GM12874 (cell line): ENCODE results near the gene EIF4A3.

Experiments used
- TF ChIP-seq, protein P1 (sequence below): IDR thresholded peaks from 2 replicates; pipeline ENCODE4 v1.5.1; 2011; ENCODE audit warnings: low read depth, mild to moderate bottlenecking, control low read depth, low read length, moderate library complexity; ENCODE audit not compliant: insufficient read depth

The EIF4A3 gene

GRCh38 chr17:80145076-80146075 lies 1.6 kb downstream of the EIF4A3 start:
- TF ChIP-seq, protein P1, sequence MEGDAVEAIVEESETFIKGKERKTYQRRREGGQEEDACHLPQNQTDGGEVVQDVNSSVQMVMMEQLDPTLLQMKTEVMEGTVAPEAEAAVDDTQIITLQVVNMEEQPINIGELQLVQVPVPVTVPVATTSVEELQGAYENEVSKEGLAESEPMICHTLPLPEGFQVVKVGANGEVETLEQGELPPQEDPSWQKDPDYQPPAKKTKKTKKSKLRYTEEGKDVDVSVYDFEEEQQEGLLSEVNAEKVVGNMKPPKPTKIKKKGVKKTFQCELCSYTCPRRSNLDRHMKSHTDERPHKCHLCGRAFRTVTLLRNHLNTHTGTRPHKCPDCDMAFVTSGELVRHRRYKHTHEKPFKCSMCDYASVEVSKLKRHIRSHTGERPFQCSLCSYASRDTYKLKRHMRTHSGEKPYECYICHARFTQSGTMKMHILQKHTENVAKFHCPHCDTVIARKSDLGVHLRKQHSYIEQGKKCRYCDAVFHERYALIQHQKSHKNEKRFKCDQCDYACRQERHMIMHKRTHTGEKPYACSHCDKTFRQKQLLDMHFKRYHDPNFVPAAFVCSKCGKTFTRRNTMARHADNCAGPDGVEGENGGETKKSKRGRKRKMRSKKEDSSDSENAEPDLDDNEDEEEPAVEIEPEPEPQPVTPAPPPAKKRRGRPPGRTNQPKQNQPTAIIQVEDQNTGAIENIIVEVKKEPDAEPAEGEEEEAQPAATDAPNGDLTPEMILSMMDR: no peak

DNA sequence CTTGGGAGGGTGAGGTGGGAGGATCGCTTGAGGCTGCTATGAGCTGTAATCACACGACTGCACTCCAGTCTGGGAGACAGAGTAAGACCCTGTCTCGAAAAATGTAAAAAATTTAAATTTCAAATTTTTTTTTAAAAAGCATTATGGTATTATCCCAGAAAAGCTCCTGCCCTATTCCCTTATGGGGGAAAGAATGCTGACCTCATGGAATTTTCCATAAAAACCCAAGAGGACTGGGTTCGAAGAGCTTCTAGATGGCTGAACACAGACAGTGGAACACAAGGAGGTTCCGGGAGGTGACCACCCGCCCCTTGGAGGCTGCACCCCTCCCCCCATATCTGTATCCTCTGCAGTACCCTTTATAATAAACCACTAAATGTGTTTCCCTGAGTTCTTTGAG lies 4.0 kb downstream of the EIF4A3 start:
- TF ChIP-seq, protein P1: no peak

DNA sequence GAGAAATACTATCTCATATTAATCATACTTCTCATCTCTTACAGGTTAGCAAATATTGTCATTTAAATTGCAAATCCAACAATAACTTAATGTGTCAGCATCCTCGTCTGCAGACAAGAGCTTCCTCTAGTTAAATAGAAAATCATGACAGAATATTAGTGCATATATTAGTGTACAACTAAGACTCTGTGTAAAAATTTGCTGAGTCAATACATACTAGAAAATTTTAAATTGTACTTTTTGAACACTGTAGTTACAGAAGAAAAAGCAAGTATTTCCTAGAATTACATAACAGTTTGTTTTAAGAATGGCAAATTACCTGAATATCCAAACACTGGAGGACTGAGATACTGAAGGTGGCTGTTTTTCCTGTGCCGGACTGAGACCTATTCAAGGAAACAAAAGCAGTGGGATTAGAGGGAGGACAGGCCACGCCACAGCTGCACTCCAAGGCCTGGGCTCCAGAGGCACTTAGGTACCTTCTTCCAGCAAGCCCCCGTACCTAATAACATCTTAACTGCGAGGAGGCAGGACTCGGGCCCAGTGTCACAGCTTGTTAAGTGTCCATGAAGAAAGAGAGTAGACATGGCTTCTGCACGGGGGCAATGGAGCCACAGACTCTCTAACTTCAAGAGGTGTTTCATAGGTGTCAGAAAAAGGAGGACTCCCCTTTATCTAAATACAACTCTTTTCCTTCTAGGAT lies 5.3 kb downstream of the EIF4A3 start:
- TF ChIP-seq, protein P1: no peak

DNA sequence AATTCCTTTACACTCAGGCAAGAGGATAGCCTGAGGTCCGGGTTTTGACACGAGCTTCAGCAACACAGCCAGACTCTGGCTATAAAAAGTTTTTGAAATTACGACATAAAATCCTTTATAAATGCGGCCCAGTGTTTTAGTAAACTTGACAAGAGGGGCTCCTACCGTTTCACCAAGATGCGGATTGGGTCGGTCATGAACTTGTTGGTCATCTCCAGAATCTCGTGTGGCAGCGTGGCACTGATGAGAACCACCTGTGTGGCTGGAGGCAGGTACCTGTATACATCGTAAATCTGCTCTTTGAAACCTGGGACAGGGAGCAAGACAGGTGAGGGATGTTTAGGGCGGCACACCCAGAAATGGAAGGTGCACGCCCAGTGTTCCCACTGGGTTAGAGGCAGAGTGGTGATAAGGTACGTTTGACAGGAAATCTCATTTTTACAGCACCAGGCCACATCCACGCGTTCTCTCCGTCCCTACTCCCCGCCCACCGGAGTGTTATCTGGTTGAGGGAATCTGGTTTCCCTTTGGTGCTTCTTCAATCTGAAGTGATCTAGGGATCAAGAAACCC lies 8.0 kb downstream of the EIF4A3 start:
- TF ChIP-seq, protein P1: no peak

DNA sequence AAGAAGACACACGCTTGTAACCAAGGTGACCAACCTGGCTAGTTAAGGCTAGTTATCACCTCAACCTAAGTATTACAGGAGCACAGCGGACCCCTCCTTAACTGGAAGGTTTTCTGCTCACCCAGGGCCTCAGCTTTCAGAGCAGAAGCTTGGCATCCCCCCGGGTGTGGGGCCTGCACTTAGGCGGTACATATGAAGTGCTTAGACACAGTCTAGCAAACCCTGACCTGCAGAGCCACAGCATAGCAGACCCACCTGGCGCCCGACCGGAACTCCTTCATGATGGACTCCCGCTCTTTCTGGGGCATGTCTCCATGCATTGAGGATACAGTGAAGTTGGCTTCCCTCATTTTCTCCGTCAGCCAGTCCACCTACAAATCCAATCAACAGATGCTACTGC lies 9.8 kb downstream of the EIF4A3 start:
- TF ChIP-seq, protein P1: no peak

DNA sequence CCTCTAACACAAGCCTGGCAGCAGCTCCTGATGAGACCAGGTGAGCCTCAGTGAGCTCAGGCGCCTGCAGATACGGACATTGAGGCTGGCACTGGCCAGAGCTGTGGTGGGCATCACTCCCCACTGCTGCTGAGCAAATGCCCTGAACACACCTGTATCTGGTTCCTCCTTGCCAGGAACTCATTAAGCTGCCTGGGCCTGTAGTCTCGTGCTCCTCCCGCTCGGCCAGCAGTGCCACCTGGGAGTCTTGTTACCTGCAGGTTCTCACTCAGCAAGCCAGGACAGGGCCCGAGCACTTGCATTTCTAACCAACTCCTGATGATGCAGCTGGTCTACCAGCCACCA lies 13.3 kb downstream of the EIF4A3 start:
- TF ChIP-seq, protein P1: no peak
